HG02938 (cell line): ENCODE results near the gene DOCK4.

Source experiments
- ATAC-seq: cut with Tn5 transposase; IDR thresholded peaks from one replicate; pipeline ENCODE4 v1.9.1; 2021; ENCODE audit warnings: mild to moderate bottlenecking, moderate library complexity; ENCODE audit not compliant: unreplicated experiment

Gene DOCK4

GRCh38 chr7:111834367-111834766 is 371.8 kb downstream of the DOCK4 start:
- no peak for ATAC-seq

- ATAC-seq, result no peak
Observed at GRCh38 chr7:111833466-111833865, 372.7 kb downstream of the DOCK4 start.

- ATAC-seq, result no peak
Observed at GRCh38 chr7:111832174-111832573, 374.0 kb downstream of the DOCK4 start.

- no peak for ATAC-seq
Observed at GRCh38 chr7:111829221-111829620, 377.0 kb downstream of the DOCK4 start.

GRCh38 chr7:111827863-111828504 is 378.2 kb downstream of the DOCK4 start:
- no peak for ATAC-seq

- ATAC-seq, result no peak
Observed at GRCh38 chr7:111825046-111825445, 381.2 kb downstream of the DOCK4 start.

GRCh38 chr7:111823826-111824225 is 382.4 kb downstream of the DOCK4 start:
- no peak for ATAC-seq

- ATAC-seq, result no peak
Observed at GRCh38 chr7:111821046-111821445, 385.2 kb downstream of the DOCK4 start.

- ATAC-seq, result no peak
Observed at GRCh38 chr7:111820621-111821020, 385.6 kb downstream of the DOCK4 start.

- ATAC-seq, result no peak
Observed at GRCh38 chr7:111820121-111820520, 386.1 kb downstream of the DOCK4 start.

- ATAC-seq, result no peak
Observed at GRCh38 chr7:111815354-111815753, 390.8 kb downstream of the DOCK4 start.

- no peak for ATAC-seq
Observed at GRCh38 chr7:111813306-111813705, 392.9 kb downstream of the DOCK4 start.

- no peak for ATAC-seq
Observed at GRCh38 chr7:111806232-111806631, 400.0 kb downstream of the DOCK4 start.

GRCh38 chr7:111803015-111803758 is 403.0 kb downstream of the DOCK4 start:
- no peak for ATAC-seq

- no peak for ATAC-seq
Observed at GRCh38 chr7:111802194-111802772, 403.9 kb downstream of the DOCK4 start.

GRCh38 chr7:111801277-111801676 is 404.9 kb downstream of the DOCK4 start:
- no peak for ATAC-seq

- no peak for ATAC-seq
Observed at GRCh38 chr7:111796671-111797070, 409.5 kb downstream of the DOCK4 start.

GRCh38 chr7:111789870-111790269 is 416.3 kb downstream of the DOCK4 start:
- ATAC-seq, result no peak

- no peak for ATAC-seq
Observed at GRCh38 chr7:111789048-111789320, 417.2 kb downstream of the DOCK4 start.

GRCh38 chr7:111788286-111789047 is 417.7 kb downstream of the DOCK4 start:
- no peak for ATAC-seq

GRCh38 chr7:111787741-111788140 is 418.5 kb downstream of the DOCK4 start:
- ATAC-seq, result no peak

- no peak for ATAC-seq
Observed at GRCh38 chr7:111787099-111787498, 419.1 kb downstream of the DOCK4 start.
